Adrenal gland (tissue), 5 donors: ENCODE measurements around the gene TRIM22.

ENCODE experiments used
- CTCF ChIP-seq, 6 experiments: fragments of 450-650 bp in 4 of 6; fragments of 200-600 bp in 2 of 6; sonication (generic) in 1 of 6; IDR thresholded peaks; 1 replicate in 5 of 6; 2 replicates in 1 of 6; pipeline versions ENCODE4 v1.5.1 to v1.8.0; 2016 to 2021; ENCODE audit warnings: antibody characterized with exemption in 6 of 6, mild to moderate bottlenecking in 2 of 6, moderate library complexity in 1 of 6
- POLR2A ChIP-seq, 2 donors: fragments of 450-650 bp; IDR thresholded peaks; one replicate each; pipeline ENCODE4 v1.6.1; 2017; ENCODE audit warnings: antibody characterized with exemption in 2 of 2, mild to moderate bottlenecking in 2 of 2, moderate library complexity in 1 of 2
- donor health status: DM: no; HTN: no; CAD: no.

- TF ChIP-seq CTCF (IDR thresholded peaks at IDR 0.05), result no peak
- TF ChIP-seq POLR2A (IDR thresholded peaks at IDR 0.05), result no peak
Measured at GRCh38 chr11:5679811-5680210, 9.8 kb upstream of the TRIM22 start.
